Esophagus muscularis mucosa (tissue), 4 donors: ENCODE data around the gene ARRDC5.

Source experiments
- EP300 ChIP-seq: sonication (generic); formaldehyde crosslinking; IDR thresholded peaks from one replicate; pipeline ENCODE4 v1.6.1; 2017; ENCODE audit warnings: antibody characterized with exemption
- POLR2A ChIP-seq: fragments of 450-650 bp; IDR thresholded peaks from one replicate; pipeline ENCODE4 v1.6.1; 2017; ENCODE audit warnings: antibody characterized with exemption, moderate library complexity, mild to moderate bottlenecking, low read depth
- TF ChIP-seq, protein P1 (sequence below), 3 experiments: fragments of 200-600 bp in 2 of 3; fragments of 450-650 bp in 1 of 3; sonication (generic) in 2 of 3; IDR thresholded peaks; one replicate each; pipeline ENCODE4 v1.5.1; 2017 to 2019; ENCODE audit warnings: antibody characterized with exemption in 3 of 3, mild to moderate bottlenecking in 2 of 3, moderate library complexity in 1 of 3

DNA sequence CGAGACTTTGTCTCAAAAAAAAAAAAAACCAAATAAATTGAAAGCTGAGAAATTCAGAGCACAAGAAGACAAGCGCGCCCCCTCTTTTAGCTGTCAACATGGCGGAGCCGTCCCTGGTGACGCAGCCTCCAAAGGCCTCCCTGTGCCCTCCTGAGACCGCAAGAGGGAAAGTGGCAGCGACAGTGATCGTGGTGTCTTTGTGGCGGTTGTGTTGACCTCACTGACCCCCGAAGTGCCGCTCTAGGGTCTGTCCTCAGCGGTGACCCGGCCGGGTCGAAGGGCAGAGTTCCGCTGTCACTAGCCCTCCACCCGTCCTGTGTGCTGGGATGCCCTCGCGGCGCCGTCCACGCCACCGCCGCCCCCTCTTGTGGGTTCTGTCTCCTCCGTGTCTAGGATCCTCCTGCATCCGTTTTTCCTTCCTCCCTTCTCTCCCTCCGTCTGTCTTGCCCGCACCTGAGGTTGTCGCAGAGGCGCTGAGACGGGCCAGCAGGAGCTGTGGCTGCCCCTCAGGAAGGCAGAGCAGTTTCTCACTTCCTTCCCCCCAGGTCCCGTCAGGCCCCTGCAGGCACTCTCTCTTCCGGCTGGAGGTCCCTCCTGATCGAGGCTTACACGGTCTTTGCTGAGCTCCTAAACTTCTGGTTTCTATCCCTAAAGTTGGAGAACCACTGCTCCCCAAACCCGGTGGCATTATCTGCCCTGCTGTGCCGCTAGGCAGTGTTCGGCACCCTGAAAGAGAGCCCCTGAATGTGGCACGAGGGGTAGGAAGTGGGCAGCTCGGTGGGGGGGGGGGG is 13.8 kb upstream of the ARRDC5 start:
- TF ChIP-seq POLR2A (no peak), EP300 (no peak)
- TF ChIP-seq, protein P1, sequence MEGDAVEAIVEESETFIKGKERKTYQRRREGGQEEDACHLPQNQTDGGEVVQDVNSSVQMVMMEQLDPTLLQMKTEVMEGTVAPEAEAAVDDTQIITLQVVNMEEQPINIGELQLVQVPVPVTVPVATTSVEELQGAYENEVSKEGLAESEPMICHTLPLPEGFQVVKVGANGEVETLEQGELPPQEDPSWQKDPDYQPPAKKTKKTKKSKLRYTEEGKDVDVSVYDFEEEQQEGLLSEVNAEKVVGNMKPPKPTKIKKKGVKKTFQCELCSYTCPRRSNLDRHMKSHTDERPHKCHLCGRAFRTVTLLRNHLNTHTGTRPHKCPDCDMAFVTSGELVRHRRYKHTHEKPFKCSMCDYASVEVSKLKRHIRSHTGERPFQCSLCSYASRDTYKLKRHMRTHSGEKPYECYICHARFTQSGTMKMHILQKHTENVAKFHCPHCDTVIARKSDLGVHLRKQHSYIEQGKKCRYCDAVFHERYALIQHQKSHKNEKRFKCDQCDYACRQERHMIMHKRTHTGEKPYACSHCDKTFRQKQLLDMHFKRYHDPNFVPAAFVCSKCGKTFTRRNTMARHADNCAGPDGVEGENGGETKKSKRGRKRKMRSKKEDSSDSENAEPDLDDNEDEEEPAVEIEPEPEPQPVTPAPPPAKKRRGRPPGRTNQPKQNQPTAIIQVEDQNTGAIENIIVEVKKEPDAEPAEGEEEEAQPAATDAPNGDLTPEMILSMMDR (IDR thresholded peaks at IDR 0.05) = no peak
